DMS153 treated with DMSO at 0.1 percent for 48 hours (cell line): Measurements from ENCODE around the gene VPS13D.
"Not testable (repeated sequence)": the region's sequence is repeated elsewhere in the genome, so short reads cannot be mapped to it uniquely, and the experiment has no call there.

Source experiments
- DNase-seq: peaks from one replicate; lab custom pipeline; 2025; ENCODE audit not compliant: unreplicated experiment; lab: John Stamatoyannopoulos, UW

Gene VPS13D

DNA sequence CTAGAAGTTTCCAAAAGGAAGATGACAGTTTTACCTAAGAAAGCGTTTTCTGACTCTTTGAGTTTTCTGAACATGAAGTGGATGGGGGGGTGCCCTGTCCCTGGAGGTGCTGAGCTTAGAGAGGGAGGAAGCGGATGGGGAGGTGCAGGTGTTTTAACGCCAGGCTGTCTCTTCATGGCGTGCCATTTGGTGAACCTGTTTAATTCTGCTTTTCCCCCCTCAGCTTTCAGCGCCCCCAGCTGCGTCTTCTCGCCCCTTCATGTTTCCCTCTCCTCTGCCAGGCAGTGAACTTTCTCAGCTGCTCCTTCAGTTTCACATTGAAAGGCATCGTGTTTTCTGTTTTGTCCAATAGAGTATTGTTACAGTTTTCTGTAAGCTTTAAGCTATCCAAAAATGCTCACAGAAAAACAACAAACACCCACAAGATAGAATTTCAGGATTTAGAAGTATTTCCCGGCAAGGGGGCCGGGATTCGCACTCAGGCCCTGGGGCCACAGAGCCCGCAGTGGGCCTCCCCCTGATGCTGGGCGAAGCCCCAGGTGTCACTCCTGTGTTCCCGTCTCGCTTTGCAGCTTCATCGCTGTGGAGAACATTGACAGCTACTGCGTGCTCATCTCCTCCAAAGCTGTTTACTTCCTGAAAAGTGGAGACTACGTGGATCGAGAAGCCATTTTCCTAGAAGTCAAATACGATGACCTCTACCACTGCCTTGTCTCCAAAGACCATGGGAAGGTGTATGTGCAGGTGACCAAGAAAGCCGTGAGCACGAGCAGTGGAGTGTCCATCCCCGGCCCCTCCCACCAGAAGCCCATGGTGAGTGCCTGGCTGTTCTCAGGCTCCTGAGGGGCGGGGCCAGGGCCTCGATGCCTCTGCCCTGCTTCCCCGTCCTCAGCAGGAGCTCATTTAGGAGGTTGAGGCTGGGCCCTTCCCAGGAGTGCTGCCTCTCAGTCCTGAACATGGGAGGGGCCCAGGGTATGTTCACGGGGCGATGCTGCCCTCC lies 276.8 kb downstream of the VPS13D start:
- DNase-seq: no peak

DNA sequence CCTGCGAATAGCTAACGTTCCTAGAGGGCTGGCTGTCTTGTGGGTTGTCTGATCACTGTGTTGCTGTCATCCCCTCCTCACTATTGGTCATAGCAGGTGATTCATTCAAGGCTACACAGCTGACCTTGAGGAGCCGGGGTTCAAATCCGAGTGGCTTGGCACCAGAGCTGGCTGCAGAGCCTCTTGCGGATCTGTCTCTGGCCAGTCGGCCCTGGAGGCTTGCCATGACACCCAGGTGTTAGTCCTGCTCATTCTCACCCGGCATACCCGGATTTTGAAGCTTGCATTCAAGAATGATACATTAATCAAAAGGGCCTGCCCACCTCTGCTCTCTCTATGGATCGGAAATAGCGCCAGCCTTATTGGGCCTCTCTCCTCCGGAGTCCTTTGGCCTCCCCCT lies 277.8 kb downstream of the VPS13D start:
- DNase-seq: no peak

DNA sequence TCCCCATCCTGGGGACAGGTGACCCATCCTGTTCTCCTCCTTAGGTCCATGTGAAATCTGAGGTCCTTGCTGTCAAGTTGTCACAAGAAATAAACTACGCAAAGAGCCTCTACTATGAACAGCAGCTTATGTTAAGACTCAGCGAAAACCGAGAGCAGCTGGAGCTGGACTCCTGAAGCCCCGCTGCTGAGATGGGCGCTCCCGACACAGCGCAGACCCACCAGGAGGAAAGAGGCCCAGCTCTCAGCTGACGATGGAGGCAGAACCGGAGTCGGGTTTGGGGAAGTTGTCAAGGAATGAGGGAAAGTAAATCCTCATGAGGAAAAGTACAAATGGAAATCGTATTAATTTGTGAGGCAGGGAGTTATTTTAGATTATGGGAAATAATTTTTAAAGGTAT lies 279.0 kb downstream of the VPS13D start:
- no peak for DNase-seq

DNA sequence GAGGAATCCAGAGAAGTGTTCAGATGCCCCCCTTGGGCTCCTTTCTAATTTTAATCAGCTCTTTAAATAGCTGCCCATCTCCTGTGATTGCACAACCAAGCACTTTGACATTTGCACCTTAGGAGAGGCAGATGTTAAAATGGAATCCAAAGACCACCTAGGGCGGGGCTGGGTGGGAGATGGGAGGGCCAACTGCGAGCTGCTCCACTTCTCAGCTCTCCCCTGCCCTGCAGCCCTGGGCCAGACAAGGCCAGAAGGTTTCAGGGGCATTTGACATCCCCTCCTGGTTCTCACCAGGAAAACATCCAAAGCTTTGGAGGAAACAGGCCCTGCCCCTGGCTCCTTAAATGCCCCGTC lies 281.3 kb downstream of the VPS13D start:
- DNase-seq: no peak

DNA sequence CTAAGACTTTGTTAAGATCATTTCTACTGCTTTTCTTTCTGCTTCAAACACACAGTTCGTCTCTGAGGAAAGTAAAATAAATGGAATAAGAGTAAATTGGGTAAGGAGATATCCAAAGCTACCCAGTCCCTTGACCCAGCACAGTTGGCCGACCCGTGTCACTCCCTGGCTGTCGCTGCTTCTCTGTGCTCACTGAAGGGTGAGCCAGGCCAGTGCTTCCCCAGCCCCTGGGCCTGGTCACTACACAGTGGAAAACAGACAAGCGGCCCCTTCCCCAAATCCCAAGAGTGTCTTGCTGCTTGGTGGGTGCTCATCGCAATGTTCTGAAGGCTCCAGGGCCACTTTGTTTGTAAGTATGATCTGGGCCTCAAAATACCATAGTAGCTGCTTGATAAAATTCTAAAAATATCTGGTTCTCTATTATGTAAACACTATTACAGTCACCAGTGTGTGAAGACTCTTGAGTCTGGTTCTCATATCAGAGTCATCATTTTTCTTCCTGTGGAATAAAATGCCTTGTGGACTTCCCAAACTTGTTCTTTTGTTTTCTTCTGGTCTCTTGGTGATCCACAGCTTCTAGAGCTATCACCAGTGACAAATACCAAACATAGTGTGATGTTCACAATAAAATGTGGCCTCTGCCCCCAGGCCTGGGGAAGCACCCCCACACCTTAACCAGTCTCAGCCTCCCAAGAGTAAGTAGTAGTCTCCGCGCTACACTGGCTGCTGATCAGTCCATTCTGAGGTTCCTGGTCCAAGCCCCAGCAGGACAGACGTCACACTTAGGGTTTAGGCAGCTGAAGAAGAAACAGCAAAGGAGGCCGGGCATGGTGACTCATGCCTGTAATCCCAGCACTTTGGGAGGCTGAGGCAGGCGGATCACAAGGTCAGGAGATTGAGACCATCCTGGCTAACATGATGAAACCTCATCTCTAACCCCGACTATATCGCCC lies 282.0 kb downstream of the VPS13D start:
- no peak for DNase-seq

DNA sequence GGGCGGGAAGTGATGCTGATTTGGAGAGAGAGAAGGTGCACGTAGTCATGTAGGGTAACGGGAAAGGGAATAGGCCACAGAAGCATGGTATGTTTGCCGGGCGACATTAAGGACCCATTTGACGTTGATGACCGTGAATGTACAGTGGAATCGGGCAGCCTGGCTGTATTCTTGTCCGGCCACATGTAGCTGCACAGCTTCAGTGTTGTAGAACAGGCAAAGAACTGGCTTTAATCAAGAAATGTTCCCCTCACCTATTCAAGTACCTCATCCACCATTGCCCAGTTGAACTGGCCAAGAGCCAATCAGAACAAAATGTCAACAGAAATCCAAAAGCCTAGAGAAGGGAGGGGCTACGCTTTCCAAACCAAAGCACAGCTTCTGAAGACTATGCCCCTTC lies 283.4 kb downstream of the VPS13D start:
- no peak for DNase-seq

DNA sequence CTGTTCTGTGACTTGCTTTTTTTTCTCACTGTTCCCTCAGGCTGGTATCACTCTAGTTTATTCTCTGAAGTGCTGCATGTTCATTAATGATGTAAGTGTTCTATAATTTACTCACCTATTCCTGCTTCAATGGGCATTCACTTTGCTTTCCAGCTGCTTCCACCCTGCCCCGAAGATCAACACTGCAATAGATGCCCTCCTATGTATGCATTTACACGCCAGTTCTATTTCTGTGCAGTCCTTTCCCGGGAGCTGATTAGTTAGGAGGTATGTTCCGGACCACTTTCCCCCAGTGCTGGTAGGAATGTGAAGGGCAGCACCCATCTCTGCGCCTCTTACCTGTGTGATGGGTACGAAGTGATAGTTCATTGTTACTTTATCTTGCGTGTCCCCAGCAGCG lies 284.8 kb downstream of the VPS13D start:
- DNase-seq: no peak

DNA sequence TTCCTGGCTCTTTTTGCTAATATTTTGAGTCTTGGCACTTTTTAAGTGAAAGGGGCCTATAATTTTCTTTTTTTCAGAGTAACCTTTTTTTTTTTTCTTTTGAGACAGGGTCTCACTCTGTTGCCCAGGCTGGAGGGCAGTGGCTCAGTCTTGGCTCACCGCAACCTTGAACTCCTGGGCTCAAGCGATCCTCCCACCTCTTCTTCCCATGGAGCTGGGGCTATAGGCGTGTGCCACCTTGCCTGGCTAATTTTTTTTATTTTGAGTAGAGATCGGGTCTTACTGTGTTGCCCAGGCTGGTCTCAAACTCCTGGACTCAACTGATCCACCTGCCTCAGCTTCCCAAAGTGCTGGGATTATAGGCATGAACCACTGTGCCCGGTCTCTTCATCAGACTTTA lies 285.4 kb downstream of the VPS13D start:
- no peak for DNase-seq

DNA sequence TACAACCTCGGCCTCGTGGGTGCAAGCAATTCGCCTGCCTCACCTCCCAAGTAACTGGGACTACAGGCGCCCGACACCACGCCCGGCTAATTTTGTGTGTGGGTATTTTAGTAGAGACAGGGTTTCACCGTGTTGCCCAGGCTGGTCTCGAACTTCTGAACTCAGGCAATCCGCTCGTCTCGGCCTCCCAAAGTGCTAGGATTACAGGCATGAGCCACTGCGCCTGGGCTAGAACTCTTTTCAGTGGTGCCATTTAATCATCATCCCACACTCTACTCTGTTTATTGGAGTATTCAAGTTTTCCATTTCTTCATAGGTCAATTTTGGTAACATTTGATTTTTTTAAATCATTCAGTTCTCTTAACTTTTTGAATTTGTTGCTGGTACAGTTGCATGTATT lies 286.9 kb downstream of the VPS13D start:
- DNase-seq: no peak

DNA sequence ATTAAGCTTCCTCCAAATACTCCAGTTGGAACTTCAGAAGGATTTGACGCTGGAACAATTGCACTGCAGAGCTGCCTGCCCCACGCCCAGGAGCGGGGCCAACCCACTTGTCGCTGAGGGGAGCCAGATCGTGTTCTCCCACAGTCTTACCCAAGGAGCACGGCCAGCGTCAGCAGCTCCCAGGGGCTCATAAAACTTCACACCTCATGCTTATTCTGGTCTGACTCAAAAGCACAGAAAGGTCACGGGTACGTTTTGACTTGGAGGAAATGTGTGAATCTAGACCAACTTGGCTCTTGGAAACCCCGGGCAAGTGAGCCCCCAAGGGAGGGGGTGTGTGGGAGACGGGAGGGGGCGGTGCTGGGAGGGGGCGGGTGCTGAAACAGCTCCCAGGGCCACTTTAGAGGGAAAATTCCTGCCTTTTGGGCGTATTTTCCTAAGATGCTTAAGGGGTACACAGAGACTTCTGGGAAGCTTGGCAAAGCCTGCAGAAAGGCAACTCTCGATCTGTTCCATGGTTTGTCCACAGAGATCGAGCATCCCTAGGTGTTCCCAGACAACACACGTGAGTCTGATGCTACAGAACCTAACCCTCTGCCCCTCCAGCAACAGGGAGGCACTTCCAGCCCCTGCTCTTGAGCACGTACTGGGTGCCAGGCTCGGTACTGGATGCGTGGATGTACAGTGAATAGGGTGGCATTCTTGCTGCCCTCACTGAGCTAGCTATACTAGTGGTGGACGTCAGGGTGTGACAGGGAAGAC lies 289.3 kb downstream of the VPS13D start:
- no peak for DNase-seq

DNA sequence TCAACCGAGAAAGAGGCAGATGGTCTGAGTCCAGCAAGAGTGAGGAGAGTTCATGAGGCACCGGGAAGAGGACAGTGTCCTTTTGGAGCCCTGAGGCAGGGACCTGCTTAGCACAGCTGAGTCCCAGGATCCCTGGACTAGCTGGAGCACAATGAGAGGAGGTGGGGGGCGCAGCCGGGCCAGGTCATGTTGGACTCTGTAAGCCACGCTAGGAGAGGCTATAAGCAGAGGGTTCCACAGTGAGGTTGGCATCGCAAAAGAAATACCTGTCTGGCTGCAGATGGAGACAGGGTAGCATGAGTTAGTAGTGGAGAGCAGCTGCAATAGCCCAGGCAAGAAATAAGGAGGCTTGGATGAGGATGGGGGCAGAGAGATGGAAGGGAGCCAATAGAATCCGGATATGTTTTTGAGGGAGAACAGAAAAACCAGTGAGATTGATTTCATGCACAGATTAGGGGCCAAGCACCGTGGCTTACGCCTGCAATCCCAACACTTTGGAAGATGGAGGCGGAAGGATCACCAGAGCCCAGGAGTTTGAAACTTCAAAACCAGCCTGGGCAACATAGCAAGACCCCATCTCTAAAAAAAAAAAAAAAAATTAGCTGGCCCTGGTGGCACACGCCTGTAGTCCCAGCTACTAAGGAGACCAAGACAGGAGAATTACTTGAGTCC lies 290.0 kb downstream of the VPS13D start:
- DNase-seq: no peak

DNA sequence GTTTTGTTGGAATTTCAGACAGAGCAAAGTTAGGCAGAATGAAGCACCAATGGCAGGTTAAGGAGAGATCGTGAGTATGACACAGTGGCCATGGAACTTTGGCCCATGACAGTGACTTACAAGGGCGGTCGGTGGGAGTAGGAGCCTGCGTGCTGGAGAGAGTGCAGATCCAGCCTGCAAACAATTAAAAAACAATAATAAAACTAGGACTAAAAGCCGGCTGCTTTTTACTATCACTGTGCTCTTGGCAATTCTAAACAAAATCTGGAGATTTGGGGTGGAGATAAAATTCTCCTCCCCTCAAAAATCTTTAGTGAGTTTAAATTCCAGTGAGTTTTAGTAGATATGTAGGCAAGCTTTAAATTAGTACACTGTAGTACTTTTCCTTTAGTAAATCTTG lies 291.3 kb downstream of the VPS13D start:
- DNase-seq: no peak

DNA sequence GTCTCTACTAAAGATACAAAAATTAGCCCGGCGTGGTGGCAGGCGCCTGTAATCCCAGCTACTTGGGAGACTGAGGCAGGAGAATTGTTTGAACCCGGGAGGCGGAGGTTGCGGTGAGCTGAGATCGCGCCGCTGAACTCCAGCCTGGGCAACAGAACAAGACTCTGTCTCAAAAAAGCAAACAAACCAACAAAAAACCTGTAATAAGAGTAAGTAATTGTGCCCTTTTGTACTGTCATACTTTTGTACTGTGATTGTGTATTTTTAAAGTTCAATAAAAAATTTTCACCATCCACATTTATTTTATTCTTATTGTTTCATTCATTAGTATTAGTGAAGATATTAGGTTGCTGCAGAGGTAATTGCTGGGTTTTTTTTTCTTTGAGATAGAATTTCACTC lies 292.9 kb downstream of the VPS13D start:
- DNase-seq: not testable (repeated sequence)

DNA sequence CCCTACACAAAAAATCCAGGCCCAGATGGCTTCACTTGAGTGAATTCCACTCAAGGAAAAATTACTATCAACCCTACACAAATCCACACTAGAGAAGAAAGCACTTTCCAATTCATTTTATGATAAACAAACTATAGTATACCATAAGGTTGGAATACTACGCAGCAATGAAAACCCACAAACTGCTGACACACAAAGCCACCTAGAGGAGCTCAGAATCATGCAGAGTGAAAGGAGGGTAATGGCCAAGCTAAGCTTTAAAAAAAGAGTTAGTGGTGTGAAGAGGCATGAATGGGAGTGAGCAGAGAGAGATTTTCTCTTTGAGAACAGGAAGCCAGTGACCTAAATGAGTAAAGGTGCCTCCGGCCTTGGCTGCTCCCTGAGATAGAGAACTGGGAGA lies 294.4 kb downstream of the VPS13D start:
- DNase-seq: no peak

DNA sequence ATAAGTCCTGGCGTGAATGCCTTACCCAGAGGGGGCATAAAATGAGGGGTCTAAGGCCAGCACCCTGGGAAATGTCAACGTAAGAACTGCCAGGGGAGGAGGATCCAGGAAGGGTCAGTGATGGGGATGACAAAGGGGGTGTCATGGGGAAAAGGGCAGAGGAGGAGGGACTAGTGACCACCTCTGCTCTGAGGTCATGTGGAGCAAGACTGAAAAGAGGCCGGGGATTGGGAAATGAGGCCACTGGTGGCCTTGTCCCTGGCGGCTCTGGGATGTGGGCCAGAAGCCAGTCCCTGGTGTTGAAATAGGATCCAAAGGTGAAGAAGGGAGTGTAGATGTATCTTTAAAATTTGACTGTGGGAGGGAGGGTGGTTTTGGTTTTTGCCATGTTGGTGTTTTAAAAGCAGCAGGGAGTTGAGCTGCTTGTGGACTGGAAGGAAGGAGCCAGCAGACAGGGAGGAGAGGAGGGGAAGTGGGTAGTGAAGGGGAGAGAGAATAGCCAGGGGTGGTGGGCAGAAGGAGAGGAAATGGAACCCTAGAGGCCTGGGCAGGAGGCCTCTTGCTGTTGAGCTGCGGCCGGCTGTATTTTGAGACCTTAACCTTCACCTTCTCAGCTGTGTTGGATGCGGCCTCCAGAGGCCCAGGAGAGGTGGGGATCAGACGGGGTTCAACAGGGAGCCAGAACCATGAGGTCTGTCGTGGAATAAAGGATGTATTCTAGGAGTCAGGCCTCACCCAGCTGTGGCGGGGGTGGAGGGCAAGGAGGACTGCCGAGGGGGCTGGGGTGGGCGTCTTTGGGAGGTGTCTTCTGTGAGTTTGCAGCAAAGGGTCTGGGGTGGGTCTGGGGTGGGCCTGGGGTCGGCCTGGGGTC lies 295.7 kb downstream of the VPS13D start:
- DNase-seq: no peak

DNA sequence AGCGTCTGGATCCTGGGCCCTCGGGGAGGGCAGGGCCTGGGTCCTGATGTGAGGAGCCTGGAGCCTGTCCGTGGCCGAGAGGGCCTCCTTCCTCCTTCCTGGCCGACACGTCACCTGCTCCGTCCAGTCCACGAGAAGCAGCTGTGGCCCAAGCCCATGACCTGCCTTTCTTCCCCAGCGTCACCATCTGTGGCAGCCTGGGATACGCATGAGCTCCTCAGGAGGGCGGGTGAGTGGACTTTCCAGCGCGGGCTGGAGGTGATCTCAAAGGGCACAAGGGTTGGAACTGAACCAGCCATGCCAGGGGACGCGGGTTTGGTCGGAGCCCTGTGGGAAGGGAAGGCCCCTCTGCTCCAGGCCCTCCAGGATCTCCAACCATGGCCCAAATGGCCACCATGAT lies 297.7 kb downstream of the VPS13D start:
- no peak for DNase-seq

DNA sequence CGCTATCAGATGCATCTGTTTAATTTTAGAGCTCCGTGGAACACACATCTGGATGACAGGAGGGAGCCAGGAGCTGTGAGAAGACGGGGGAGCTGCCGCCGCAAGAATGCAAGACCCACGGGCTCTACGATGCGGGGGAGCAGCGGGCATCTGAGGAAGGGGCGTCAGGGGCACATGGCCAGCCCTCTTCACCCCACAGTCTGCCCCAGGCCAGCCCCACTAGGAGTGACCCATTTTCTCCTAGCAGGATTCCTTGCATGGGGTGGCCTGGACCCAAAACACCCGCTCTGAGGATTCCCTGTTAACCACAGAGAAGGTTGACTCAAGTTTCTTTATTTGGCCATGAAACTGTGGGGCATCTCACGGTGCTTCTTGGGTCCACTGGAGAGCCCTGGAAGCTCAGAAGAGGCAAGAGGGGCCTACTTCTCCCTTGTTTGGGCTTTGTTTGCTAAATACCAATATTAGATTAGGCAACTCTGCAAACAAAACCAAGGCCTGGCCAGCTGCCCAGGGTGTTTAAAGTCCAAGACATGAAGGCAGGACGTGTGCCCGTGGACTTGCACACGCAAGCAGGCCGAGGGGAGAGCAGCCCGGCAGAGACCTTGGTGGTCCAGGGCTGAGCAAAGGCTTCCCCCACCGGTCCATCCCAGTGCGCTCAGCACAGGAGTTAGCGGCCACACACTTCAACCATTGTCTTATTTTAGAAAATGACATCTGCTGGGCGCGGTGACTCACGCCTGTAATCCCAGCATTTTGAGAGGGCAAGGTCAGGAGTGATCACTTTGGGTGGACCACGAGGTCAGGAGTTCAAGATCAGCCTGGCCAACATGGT lies 298.4 kb downstream of the VPS13D start:
- no peak for DNase-seq

DNA sequence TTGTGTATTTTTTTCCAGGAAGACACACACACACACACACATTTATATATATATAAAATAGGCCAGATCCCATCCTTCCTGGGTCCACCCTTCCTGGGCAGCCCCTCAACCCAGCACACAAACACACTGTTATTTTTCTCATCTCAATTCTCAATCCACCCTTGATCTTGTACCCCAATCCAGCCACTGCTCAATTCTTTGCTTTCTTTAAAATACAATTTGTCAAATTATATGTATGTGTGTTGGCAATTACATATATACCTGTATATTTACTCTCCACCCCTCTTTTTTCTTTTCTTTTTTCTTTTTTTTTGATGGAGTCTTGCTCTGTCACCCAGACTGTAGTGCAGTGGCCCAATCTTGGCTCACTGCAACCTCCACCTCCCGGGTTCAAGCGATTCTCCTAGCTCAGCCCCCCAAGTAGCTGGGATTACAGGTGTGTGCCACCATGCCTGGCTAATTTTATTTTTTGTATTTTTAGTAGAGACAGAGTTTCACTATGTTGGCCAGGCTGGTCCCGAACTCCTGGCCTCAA lies 299.9 kb downstream of the VPS13D start:
- no peak for DNase-seq
